GM21717 (cell line): Measurements from ENCODE around the gene SCML2.
"Not testable (repeated sequence)": the region's sequence is repeated elsewhere in the genome, so short reads cannot be mapped to it uniquely, and the experiment has no call there.

ENCODE experiments used
- ATAC-seq: cut with Tn5 transposase; IDR thresholded peaks from one replicate; pipeline ENCODE4 v1.9.1; 2021; ENCODE audit warnings: mild to moderate bottlenecking, moderate library complexity; ENCODE audit not compliant: unreplicated experiment

Gene SCML2

DNA sequence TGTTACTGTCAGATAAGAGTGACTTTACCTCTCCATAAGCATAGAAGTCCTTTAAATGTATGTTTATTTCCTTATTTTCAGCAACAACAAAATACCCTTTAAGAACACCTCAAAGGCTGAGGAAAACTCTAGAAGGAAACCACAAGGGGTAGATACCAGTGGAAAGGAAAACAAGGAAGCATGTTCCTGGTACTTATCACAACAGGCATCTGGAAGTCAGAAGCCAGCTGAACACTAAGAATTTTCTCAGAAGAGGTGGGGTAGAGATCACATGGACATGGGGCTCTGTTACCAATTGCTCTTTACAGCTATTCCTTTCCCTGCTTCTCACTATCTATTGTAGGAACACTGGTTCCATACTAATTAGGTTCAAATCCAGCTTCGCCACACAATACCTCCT is 82.3 kb downstream of the SCML2 start:
- no peak for ATAC-seq

GRCh38 chrX:18271725-18272124 is 82.8 kb downstream of the SCML2 start:
- no peak for ATAC-seq

DNA sequence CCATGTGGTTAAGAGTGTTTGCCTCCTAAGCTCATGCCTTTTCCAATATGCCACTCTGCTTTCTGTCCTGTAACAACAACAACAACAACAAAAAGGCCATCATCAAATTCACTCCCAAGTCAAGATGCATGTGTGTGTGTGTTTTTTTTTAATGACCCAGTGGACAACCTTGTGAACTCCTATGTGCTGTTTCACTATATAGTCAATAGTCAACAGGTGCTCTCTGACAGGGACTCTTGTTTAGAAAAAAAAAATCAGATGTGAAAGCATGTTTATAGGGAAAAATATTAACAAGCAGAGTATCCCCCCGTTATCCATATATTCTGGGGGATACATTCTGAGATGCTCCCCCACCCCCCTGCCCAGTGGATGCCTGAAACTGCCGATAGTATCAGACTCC is 83.2 kb downstream of the SCML2 start:
- no peak for ATAC-seq

- no peak for ATAC-seq
These were observed 99.4 kb downstream of the SCML2 start for GRCh38 chrX:18255059-18255458.

DNA sequence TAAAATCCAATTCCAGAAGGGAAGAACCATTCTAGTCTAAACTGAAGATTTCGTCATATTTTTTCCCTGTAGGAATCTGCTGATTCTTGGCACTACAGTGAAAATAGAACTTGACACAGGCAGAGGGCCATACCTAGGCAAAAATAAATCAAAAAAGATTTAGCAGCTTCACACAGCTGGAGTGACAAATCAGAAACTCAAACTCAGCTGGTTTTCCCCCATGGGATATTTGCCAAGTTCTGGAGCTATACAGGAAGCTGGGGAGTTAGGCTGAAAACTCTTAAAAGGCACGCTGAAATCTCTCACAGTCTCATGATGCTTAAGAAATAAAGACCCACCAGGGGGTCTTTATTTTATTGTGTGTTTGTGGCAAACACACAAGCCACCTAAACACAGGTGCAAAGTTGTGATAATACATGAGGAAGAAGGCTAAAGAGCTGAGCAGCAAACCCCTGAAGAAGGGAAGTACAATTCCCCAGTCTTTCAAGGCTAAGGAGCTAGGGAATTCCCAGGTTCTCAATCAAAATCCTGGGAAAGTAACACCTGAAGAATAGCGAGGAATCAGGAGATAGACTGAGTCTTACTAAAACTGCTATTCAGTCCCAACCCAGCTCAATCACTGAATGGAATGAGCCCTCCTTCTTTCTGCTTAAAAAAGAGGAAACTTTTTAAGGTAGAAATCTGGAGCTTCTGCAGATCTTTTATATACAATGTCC is 101.7 kb downstream of the SCML2 start:
- no peak for ATAC-seq

GRCh38 chrX:18229646-18230045 is 124.8 kb downstream of the SCML2 start:
- not testable (repeated sequence) for ATAC-seq

- no peak for ATAC-seq
These were observed 126.4 kb downstream of the SCML2 start for GRCh38 chrX:18228069-18228468.

DNA sequence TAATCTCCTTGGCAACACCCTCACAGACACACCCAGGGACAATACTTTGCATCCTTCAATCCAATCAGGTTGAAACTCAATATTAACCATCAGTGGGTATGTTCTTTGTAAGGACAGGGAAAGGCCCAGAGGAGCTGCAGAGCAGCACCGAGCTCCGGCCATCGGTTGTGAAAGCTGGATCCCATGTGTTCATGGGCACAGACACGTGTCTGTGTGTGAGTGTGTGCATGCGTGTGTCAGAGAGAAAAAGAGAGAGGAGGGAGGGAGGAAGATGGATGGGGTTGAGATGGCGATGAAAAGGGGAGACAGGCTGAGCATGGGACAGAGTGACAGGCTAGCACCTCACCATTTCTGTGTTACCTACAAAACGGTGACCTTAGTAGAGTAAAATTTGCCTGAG is 127.0 kb downstream of the SCML2 start:
- ATAC-seq = no peak

- ATAC-seq = no peak
These were observed 133.7 kb downstream of the SCML2 start, which contains the start of gene BEND2 for GRCh38 chrX:18220786-18221185. BEND2 (minus strand) TSS chrX:18220886; CDS start chrX:18220750, 136 bp downstream.

DNA sequence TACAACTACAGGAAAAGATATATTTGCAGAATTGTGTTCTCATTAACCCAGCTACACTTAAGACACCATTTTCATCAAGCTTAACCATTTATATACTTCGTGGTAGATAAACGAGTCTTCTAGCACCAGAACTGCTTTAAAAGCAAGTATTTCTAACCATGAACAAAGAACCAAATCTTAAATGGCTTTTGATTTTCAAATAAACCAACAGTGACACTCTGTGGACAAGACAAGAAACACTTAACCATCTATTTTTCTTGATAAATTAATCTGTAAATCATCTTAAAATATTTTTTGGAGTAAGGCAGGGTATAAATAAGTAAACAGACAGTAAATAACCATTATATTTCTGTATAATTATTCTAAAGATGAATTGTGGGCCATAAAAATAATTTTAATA is 144.0 kb downstream of the SCML2 start:
- ATAC-seq = no peak

- ATAC-seq = no peak
These were observed 147.8 kb downstream of the SCML2 start for GRCh38 chrX:18206657-18207056.

DNA sequence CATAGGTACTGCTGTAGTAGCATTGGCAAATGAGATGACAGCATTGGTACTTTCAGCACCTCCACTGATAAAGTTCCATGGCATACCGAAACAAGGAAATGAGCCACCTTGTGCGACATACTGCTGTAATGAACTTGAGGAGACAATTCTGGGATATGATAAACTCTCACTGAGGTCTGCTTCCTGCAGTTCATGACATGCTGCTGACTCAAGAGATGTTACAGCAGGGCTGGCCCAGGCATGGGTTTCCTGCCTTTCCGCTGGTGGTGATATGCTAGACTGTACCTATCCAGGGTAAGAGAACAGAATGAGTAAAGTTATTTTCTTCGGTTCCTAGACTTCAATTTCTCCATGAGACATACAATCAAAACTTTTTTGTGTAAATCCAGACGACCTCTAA is 150.9 kb downstream of the SCML2 start:
- ATAC-seq = no peak

- ATAC-seq = no peak
These were observed 159.8 kb downstream of the SCML2 start for GRCh38 chrX:18194688-18195087.
